ENCODE data around the gene PEG3. TPM values are rescaled to one million over a fixed set of nuclear protein-coding genes. Genes with fewer than 3 reads are reported as not detected.

The PEG3 gene
- total and polyA plus RNA-seq, 10 of the 15 experiments (the other 5 are each of a cell fraction or from before 2014, with no cell fraction given): 0.03 to 0.33 TPM; not detected in 8

- no peaks in the 10 kb centered on the region for H3K79me2 ChIP-seq (ENCODE audit: control insufficient read depth, insufficient read depth, low read length)
- DNase-seq (ENCODE audit: low read depth, low spot score): no peak
- no peak for ATAC-seq
- RAD21 ChIA-PET (ENCODE audit: unreplicated experiment): no interaction called here
- BruUV-seq (replicated peaks): no TSS peak
- H3K9me3 ChIP-seq (replicated peaks; ENCODE audit: control insufficient read depth, insufficient read depth, low read length): no peaks in the 10 kb centered on the region; the same call in 2 of the 3 replicates
- intact Hi-C loops (cut with micrococcal nuclease; ENCODE audit: unreplicated experiment): no loop called here
- no peak overlapping the region for H2AFZ ChIP-seq (ENCODE audit: control insufficient read depth, low read depth, low read length)
- no peaks in the 10 kb centered on the region for H4K20me1 ChIP-seq (ENCODE audit: control insufficient read depth, insufficient read depth)
- no peak overlapping the region for H3K4me2 ChIP-seq (ENCODE audit: control insufficient read depth, insufficient read depth)
- no peaks in the 10 kb centered on the region for H3K36me3 ChIP-seq (ENCODE audit: control insufficient read depth in 2 of 2, insufficient read depth in 2 of 2, low read length in 1 of 2)
- H3K27me3 ChIP-seq (replicated peaks in 1 of 2; ENCODE audit: control insufficient read depth in 2 of 2, insufficient read depth in 2 of 2, low read length in 1 of 2): no peaks in the 10 kb centered on the region
- TF ChIP-seq MEF2B (IDR thresholded peaks at IDR 0.05; ENCODE audit: partially characterized antibody, poor library complexity, severe bottlenecking) (no peak), NR2C2 (IDR thresholded peaks at IDR 0.05; ENCODE audit: borderline replicate concordance, control insufficient read depth, insufficient read length, low read depth) (no peak), ATF2 (IDR thresholded peaks at IDR 0.05; ENCODE audit: low read length) (no peak), YY1 (IDR thresholded peaks at IDR 0.05; ENCODE audit: low read depth, low read length) (no peak), EGR1 (IDR thresholded peaks at IDR 0.05; ENCODE audit: borderline replicate concordance in 1 of 2, low read depth in 2 of 2, low read length in 2 of 2) (no peak), RELA (IDR thresholded peaks at IDR 0.05; ENCODE audit: borderline replicate concordance, partially characterized antibody) (no peak), MEF2A (IDR thresholded peaks at IDR 0.05; ENCODE audit: insufficient read depth, low read depth, low read length) (no peak)
- SMC1A ChIA-PET (ENCODE audit: uncharacterized antibody, unreplicated experiment): no interaction called here
- CTCF ChIA-PET: no interaction called here
- POLR2A ChIA-PET: no interaction called here
- in situ Hi-C loops (cut with MboI): no loop called here
- H3K4me1 ChIP-seq (ENCODE audit: control insufficient read depth, insufficient read depth, low read length): no peaks in the 10 kb centered on the region
- no peak for FAIRE-seq
- no peak overlapping the region for H3K9ac ChIP-seq (ENCODE audit: control insufficient read depth, insufficient read depth, low read length)
- H3K27ac ChIP-seq (ENCODE audit: control insufficient read depth, insufficient read depth): no peak overlapping the region
- H3K4me3 ChIP-seq: no peak overlapping the region
- 35% methylated on average over 6 of the region's 6 CpGs for WGBS (ENCODE audit: insufficient coverage, insufficient replicate concordance, low lambda C conversion rate, missing lambda C conversion rate)
Measured at GRCh38 chr19:56811480-56811879, 29.0 kb downstream of the PEG3 start.
